SKM-1 (cell line): ENCODE results near the gene TET1.
"Not testable (repeated sequence)": the region's sequence is repeated elsewhere in the genome, so short reads cannot be mapped to it uniquely, and the experiment has no call there.

Experiments used
- DNase-seq: peaks from one replicate; lab custom pipeline; 2025; ENCODE audit not compliant: unreplicated experiment; lab: John Stamatoyannopoulos, UW

TET1 gene

DNA sequence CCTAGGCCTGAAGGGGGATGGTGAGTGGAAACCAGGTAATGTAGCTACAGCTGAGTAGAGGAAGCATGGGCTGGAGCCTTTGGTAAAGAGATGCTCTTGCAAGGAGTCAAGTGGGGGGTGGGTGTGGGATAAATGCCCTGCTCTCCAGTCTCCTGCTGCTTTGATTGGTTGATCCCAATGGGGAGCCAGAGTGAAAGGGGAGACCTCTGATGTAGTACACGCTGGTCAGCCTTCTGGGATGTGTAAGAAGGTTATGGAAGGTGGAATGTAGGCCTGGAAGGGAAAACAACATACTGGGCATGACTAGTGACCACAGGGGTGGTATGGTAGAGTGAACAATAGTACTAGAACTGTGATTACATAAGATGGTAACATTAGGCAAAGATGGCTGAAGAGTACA is 44.3 kb downstream of the TET1 start:
- no peak for DNase-seq

DNA sequence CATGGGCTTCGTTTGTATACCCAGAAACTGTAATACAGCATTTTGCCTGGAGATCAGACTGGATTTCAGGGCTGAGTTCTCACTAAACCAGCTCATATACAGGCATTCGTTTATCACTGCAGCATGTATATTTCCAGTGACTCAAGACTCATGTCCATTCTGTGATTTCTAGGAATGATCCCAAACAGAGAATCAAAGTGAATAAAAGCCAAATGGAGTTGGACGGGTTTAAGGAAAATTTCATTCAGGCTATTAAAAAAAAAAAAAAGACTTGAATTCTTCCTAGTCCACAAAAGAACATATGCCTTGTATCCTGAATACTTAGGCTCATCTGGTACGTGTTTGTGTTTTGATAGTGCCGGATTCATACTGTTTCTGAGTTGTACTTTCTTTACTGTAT is 46.8 kb downstream of the TET1 start:
- no peak for DNase-seq

DNA sequence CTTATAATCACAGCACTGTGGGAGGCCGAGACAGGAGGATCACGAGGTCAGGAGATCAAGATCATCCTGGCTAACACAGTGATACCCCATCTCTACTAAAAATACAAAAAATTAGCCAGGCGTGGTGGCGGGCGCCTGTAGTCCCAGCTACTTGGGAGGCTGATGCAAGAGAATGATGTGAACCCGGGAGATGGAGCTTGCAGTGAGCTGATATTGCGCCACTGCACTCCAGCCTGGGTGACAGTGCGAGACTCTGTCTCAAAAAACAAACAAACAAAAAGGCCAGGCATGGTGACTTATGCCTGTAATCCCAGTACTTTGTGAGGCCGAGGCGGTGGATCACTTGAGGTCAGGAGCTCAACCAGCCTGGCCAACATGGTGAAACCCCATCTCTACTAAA is 49.9 kb downstream of the TET1 start:
- not testable (repeated sequence) for DNase-seq

DNA sequence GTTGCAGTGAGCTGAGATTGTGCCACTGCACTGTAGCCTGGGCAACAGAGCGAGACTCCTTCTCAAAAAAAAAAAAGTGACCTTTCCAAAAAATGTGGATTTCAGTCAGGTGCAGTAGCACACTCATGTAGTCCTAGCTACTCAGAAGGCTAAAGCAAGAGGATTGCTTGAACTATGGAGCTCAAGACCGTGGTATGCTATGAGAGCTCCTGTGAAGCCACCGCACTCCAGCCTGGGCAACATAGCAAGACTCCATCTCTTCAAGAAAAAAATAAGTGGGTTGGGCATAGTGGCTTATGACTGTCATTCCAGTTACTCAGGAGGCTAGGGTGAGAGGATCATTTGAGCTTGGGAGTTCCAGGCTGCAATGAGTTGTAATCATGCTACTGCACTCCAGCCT is 51.1 kb downstream of the TET1 start:
- DNase-seq, result no peak

DNA sequence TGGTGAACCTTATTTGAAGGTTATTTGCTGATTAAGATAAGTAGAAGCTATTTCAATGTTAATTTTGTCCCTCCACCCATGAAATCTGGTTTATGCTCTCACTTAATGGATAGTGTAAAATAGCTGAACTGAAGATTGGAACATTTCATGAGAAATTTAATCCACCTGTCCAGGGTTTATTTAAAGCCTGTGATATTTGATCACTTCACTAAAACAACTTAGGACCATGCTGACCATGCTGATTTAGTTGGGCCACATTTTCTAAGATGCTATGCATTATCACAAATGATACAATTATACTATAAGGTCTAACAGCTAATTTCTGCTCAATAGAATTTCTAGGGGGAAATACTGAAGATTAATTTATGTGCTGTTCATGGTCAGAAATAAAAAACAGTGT is 53.8 kb downstream of the TET1 start:
- not testable (repeated sequence) for DNase-seq

DNA sequence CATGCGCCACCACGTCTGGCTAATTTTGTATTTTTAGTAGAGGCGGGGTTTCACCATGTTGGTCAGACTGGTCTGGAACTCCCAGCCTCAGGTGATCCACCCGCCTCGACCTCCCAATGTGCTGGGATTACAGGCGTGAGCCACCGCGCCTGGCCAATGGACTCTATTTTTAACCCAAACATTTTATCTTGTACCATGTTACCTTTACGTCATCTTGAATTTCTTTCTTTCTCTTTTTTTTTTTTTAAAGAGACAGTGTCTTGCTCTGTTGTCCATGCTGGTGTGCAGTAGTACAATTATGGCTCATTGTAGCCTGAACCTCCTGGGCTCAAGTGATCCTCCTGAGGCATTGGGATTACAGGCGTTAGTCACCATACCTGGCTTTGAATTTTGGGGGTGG is 57.6 kb downstream of the TET1 start:
- DNase-seq, result not testable (repeated sequence)

DNA sequence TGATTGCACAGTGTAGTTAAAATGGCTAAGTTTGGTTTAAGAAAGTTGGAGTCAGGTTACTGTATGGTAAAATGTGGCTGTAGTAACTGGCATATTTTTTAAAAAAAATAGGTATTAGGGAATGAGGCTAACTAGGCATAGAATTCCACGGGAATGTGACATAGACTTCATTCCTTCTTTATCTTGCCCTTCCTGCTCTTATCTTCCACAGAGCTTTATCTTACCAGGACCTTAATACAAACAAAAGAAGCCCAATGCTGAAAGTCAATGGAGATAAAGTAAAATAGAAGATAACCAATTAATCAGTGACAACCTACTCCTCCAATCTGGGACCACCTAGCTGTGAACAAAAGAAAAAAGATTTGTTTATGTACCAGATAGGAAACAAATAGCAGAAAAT is 58.1 kb downstream of the TET1 start:
- no peak for DNase-seq

DNA sequence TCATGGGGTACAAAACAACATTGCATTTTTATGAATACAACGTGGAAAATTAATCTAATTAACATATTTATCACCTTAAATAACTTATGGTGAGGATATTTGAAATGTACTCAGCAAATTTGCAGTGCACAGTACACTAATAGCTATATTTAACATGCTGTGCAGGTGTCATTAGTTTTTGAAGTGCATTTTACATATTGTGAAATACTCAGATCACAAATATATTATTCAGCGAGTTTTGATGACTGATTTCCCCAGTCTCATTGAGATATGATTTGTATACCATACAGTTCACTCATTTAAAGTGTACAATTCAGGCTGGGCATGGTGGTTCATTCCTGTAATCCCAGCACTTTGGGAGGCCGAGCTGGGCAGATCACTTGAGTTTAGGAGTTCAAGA is 59.5 kb downstream of the TET1 start:
- no peak for DNase-seq

DNA sequence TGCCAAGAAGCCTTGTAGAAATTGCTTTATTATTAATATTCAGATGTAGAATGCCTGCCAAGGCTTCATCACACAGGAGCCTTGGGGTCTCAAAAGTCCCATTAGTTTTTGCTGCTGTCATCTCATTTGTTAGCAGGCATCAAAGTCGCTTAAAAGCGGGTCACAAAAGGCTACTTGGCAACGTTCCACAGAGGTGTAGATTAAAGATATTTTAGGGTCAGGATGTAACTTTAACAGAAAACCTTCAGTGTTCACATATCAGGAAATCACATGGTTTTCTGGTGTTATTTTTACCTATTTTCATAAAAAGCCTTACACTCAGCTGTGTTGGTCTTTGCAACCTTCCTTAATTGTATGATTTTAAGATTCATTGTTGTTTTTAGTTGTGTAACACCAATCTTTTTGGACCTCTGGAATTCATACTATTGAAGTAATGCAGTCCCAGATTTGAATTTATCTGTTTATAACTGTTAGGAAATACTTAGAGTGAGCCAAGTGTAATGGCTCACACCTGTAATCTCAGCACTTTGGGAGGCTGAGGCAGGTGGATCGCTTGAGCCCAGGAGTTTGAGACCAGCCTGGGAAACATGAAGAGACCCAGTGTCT is 65.3 kb downstream of the TET1 start:
- DNase-seq, result no peak

DNA sequence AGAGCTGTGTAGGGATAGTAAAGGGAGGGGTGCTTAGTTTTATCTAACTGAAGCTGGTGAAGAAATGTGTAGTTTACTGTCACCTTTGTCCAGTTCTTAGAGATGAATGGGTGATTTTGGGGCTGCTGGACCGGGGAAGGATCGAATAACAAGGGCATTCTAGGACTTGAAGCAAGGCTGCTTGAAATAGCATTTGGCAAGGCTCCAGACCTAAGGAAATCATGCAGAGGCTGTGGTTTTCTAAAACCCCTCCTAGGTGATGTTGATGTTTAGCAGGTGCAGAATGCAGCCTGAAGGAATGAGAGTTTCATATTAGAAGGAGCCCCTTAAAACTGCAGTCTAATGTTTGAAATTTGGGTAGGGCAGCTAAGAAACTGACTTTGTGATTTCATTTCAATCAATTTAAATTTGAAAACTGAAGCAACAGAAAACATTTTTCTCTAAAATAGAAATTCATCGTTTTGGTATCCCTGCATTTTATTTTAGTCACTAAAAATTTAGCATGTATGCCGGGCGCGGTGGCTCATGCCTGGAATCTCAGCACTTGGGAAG is 68.5 kb downstream of the TET1 start:
- no peak for DNase-seq

DNA sequence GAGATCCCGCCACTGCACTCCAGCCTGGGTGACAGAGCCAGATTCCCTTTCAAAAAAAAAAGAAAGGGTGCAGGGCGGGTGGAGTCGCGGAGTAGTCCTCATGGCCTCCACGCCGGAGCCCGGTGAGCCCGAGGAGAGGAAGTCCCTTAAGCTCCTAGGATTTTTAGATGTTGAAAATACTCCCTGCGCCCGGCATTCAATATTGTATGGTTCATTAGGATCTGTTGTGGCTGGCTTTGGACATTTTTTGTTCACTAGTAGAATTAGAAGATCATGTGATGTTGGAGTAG is 72.1 kb downstream of the TET1 start:
- DNase-seq, result not testable (repeated sequence)

DNA sequence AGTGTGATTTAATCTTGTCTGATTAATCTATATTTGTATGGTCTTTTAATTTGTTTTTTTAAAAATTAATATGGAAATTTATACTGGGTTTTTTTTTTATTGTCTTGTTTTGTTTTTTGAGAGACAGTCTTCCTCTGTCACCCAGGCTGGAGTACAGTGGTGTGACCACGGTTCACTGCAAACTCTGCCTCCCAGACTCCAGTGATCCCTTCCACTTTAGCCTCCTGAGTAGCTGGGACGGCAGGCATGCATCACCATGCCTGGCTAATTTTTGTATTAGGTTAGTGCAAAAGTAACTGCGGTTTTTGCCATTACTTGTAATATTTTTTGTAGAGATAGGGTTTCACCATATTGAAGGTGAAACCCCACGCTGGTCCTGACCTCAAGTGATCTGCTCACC is 73.1 kb downstream of the TET1 start:
- no peak for DNase-seq

DNA sequence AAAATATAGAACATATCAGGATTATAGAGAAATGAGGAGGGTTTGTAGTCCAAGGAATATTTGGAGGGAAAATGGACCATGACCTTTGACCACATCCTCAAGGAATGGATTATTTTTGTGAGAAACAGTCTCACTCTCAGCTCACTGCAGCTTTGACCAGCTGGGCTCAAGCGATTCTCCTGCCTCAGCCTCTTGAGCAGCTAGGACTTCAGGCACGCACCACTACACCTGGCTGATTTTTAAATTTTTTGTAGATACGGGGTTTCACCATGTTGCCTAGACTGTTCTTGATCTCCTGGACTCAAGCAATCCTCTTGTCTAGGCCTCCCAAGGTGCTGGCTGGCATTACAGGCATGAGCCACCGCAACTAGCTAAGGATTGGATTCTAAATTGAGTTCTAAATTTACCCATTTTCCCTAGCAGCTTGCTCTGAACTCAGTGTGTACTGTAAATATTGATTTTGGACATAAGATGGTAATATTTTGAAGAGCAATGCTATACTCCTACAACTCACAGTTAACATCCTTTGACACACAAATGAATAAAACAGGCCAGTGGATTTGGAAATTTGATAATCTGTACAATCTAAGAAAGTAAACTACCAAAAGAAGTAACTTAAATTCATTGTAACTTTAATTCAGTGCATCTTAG is 73.8 kb downstream of the TET1 start:
- no peak for DNase-seq

DNA sequence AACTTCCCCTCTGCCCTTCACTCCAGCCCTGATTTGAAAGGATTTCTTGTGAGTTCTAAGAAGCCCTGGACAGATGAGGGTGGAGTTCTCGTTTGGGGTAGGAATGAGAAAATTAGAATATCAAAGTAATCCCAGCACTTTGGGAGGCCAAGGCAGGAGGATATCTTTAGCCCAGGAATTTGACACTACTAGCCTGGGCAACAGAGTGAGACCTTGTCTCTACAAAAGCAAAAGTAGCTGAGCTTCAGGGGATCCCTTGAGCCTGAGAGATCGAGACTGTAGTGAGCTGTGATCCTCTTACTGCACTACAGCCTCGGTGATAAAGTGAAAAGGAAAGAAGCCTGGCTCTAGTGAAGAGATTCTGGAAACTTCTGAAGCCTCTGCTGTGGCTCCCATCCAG is 76.2 kb downstream of the TET1 start:
- DNase-seq, result no peak

DNA sequence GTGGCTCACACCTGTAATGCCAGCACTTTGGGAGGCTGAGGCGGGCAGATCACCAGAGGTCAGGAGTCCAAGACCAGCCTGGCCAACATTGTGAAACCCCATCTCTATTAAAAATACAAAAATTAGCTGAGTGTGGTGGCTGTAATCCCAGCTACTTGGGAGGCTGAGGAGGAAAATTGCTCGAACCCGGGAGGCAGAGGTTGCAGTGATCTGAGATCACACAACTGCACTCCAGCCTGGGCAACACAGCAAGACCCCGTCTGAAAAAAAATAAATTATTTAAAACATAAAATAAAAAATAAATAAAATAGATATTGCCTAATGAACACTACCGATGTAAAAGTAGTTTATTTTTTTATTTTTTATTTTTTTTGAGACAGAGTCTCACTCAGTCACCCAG is 83.4 kb downstream of the TET1 start:
- DNase-seq, result not testable (repeated sequence)

DNA sequence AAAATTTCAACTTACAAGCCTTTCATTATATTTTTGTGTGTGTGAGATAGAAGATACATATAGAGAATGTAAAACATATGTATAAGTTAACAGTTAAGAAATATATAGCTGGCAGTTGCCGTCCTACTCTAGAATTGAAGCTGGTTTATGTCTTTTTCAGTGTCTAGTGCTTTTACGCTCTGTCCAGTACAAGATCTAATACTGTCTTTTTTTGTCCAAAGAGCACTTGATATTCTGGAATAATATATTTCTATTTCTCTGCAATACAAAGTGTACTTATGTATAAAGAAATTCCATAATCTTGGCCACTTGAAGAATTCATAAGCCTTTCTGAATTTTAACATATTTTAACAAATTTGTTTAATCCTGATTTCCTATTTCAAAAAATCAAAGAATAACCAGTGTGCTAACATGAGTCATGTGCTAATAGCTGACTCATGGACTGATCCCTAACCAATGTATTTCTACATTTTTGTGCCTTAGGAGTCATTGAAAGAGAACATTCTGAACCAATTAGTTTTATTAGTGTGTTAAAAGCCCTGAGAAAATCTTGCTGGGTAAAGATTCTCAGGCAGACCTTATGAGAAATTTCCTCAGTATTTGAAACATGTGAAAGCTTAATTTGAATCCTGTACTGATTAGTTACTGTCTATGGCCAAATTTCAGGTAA is 87.7 kb downstream of the TET1 start:
- DNase-seq, result no peak

DNA sequence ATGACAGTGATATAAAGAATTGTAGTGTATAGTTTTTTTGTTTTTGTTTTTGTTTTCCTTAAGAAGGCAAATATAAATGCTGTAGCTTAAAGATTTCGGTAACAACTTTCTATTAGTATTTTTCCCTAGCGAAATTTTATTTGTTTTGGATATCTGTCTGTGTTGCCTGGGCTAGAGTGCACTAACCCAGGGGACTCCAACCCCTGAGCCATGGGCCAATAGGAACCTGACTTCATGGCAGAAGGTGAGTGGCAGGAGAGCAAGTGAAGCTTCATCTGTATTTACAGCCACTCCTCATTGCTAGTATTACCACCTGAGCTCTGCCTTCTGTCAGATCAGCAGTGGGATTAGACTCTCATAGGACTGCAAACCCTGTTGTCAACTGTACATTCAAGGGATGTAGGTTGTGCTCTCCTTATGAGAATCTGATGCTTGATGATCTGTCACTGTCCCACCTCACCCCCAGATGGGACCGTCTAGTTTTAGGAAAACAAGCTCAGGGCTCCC is 95.5 kb downstream of the TET1 start:
- DNase-seq, result no peak

DNA sequence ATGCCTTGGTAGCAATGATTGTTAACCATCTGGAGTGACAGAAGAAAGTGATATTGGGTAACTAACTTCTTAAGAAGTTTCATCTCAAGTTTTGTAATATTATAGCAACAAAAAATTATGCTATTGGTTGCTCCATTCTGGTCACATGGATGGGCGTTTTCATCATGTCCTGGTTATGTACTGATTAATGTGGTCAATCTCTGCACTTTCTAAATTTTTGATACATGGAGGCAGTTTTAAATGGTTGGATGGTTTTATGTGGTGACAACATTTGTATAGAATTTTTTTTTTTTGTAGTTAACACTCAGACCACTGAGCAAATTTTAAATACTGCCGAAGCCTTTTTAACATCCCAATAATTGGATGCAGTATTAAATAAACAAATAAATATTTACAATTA is 105.7 kb downstream of the TET1 start:
- DNase-seq, result no peak

DNA sequence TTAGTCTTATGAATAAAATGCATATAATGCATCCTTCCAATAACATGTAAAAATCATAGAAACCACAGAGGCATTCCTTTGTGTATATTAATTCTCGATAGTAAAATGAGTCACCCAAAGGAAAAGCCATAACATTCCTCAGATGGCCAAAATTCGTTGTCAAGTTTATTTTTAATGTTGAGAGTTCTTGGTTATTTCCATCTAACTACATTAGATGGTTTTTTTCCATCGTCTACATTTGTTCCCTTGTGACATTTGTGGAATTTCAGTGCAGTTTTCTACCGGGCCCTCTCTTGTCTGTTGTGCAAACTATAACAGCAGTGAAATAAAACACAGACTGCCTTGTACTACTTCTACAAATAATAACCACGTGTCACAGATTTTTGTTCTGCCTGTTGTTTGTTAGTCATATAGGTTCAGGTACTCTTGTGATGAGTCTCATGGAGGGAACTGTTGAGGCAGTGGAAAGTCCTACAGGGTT is 106.2 kb downstream of the TET1 start:
- no peak for DNase-seq

DNA sequence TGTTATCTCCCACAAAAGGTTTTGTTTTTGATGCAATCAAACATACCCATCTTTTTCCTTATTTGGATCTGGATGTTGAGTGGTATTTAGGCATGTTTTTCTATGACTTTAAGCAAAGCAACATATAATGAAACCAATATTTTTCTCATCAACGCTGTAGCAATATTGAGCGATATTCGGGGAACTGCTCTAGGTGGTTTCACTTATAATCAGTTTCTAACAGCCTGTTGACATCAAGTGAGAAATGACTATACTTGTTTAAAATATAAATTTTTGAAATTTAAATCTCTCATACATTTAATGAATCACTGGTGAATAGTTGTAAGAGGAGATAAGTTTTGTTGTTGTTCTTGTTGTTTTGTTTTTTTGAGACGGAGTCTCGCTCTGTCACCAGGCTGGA is 108.1 kb downstream of the TET1 start:
- DNase-seq, result no peak

DNA sequence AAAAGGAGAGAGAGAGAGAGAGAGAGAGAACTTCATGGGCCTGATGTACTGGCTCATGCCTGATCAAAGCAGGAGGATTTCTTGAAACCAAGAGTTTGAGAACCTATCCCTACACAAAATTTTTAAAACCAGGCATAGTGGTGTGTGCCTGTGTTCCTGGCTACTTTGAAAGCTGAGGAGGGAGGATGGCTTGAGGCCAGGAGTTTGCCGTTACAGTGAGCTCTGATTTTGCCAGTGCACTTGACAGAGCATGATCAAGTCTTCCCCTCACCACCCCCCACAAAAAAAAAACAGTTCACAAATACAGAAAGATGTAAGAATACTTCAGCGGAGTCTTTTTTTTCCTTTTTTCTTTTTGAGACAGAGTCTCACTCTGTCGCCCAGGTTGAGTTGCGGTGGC is 108.8 kb downstream of the TET1 start:
- DNase-seq, result no peak

DNA sequence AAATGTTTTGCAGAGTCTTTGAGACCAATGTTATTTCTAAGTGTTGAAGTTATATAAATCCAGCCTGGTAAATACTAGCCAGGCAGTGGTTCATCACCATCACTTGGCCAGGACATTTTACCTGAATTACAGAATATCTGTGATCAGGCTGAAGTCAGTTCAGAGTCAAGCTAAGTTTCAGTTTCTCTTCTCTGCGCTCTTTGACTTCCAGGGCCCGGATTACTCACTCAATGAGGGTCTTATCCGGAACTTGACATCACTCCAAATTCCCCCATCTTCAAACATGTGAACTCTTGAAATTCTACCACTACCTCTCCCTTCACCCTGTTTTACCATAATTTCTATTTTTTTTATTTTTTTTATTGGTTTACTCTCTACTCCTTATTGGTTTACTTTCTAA is 124.3 kb downstream of the TET1 start:
- DNase-seq, result no peak
